Measurements from ENCODE around the gene ZNF343.
A peak's percentile ranks its signal among the peaks of the same experiment; 100 is the strongest.

ZNF343 gene

DNA sequence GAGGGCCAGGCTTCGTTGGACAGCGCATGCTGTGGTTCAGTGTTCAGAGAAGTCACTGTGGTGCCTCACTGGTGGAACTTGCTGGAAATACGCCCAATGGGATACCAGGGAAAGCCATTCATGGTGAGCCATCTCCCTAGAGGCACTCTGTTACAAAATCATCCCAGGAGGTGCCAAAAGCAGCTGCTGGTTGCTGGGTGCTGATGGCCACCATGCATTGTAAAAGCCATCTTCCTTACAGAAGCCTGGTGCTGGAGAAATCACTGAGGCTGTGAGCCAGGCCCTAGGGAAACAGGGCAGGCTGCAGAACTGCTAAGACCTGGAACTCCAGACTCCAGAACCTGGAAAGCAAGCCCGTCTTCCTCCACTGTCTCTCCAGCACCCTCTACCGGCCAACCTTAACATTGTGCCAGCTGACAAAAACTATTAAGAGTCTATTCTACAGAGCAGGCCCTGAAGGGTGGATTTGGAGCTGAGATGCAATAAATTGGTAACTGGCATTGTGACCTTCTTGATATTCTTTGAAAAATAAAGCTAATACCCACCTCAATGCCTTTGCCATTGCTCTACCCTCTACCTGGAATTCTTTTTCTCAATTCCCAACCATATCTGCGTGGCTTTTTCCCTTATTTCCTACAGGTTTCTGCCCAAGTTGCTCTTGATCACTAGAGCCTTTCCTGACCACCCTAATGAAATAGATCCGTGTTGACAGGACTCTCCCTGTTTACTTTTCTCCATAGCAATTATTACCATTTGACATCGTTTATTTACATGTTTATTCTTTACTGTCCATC lies 56.6 kb downstream of the ZNF343 start:
- in situ Hi-C loops (cut with MboI; ENCODE audit: low pct_unique_long_range_greater_than_20kb, low sequenced_read_pairs, unreplicated experiment), result no loop called here
- TF ChIP-seq, protein P1, sequence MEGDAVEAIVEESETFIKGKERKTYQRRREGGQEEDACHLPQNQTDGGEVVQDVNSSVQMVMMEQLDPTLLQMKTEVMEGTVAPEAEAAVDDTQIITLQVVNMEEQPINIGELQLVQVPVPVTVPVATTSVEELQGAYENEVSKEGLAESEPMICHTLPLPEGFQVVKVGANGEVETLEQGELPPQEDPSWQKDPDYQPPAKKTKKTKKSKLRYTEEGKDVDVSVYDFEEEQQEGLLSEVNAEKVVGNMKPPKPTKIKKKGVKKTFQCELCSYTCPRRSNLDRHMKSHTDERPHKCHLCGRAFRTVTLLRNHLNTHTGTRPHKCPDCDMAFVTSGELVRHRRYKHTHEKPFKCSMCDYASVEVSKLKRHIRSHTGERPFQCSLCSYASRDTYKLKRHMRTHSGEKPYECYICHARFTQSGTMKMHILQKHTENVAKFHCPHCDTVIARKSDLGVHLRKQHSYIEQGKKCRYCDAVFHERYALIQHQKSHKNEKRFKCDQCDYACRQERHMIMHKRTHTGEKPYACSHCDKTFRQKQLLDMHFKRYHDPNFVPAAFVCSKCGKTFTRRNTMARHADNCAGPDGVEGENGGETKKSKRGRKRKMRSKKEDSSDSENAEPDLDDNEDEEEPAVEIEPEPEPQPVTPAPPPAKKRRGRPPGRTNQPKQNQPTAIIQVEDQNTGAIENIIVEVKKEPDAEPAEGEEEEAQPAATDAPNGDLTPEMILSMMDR (IDR thresholded peaks at IDR 0.05; ENCODE audit: extremely low read depth, insufficient read depth, missing control alignments), result peak; percentile 85
- DNase-seq (ENCODE audit: low spot score), result peak; percentile 55

DNA sequence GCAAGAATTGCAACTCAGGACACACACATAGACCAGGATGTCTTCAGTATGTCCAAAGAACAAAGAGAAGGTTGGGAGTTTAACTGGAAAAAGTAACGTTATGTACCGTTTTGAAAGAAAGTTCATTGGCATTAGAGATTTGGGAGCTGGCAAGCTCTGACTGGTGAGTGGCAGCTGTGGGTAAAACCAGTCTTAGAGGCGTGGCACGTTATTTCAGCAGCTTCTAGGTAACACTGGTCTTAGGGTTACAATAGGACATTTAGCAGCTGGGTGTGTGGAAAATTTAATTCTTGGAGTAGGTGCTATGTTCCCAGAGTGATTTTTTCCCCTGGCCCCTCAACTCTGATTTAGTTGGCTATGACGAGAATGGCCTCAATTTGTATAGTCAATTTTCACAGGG lies 57.3 kb downstream of the ZNF343 start:
- no peak for DNase-seq (ENCODE audit: low spot score)
- in situ Hi-C loops (cut with MboI; ENCODE audit: low pct_unique_long_range_greater_than_20kb, low sequenced_read_pairs, unreplicated experiment), result no loop called here
- TF ChIP-seq, protein P1 (IDR thresholded peaks at IDR 0.05; ENCODE audit: extremely low read depth, insufficient read depth, missing control alignments), result no peak

DNA sequence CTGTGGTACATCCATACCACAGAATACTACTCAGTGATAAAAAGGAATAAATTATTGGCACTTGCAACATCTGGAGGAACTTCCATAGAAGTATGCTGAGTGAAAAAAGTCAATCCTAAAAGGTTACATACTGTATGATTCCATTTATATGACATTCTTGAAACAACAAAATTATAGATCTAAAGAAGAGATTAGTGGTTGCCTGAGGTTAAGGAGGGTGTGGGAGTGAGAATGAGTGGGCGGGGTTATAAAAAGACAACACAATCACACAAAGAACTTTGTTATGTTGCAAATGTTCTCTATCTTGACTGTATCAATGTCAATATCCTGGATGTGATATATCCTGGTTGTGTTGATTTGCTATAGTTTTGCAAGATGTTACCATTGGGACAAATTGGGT lies 59.3 kb downstream of the ZNF343 start:
- in situ Hi-C loops (cut with MboI; ENCODE audit: low pct_unique_long_range_greater_than_20kb, low sequenced_read_pairs, unreplicated experiment), result no loop called here
- DNase-seq (ENCODE audit: low spot score), result no peak
- TF ChIP-seq, protein P1 (IDR thresholded peaks at IDR 0.05; ENCODE audit: extremely low read depth, insufficient read depth, missing control alignments), result no peak

DNA sequence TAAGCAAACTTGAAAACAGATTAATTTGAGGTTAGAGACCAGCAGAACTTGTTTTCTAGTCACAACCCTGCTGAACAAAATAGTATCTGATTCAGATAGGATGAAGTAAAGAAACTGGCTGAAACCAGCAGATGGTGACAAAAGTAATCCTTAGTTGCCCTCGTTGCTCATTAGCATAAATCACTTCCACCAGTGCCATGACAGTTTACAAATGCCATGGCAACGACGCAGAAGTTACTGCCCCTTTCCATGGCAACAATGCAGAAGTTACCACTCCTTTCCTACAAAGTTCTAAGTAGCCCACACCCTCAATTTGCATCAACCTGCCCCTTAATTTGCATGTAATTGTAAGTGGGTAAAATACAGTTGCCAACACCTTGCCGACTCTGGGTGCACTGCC lies 61.9 kb downstream of the ZNF343 start:
- no peak for DNase-seq (ENCODE audit: low spot score)
- in situ Hi-C loops (cut with MboI; ENCODE audit: low pct_unique_long_range_greater_than_20kb, low sequenced_read_pairs, unreplicated experiment), result no loop called here
- TF ChIP-seq, protein P1 (IDR thresholded peaks at IDR 0.05; ENCODE audit: extremely low read depth, insufficient read depth, missing control alignments), result no peak

Data from GM13977 (cell line).